ENCODE measurements around the gene PRKAG2.
"Not testable (repeated sequence)": the region's sequence is repeated elsewhere in the genome, so short reads cannot be mapped to it uniquely, and the experiment has no call there.

The PRKAG2 gene

DNA sequence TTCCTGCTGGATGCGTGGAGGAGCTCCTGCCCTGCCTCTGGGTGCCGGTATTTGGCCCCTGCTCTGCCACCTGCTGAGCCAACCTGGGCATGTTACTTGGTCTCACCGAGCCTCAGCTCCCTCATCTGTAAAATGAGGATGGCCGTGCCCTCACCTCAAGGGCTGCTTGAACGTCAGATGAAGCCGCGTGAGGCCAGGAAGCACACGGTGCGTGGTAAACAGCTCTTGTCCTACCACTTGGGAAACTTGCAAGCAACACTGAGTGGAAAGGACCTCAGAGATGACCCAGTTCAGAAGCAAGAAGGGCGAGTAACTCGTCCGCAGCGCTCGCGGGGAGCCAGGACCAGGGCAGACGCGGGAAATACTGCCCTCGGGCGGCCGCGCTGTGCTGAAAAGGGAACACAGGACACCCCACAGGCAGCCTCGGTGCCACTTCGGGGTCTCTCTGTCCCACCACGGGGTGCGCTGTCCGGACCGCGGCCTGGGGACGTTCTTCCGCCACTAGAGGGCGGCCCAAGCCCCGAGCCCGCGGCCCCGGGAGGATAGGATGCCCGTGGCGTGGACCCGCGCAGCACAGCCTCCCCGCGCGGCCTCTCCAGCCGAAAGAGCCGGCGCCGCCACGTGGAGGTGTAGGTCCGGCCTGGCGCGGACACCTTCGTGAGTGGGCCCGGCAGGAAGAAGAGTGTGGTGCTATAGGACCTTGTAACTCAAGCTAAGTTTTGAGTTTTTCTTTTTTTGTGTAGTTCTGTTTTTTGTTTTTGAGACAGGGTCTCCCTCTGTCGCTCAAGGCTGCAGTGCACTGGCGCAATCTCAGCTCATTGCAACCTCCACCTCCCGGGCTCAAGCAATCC, 94.1 kb downstream of the PRKAG2 start:
- DNase-seq: peak; percentile 79 to 87

DNA sequence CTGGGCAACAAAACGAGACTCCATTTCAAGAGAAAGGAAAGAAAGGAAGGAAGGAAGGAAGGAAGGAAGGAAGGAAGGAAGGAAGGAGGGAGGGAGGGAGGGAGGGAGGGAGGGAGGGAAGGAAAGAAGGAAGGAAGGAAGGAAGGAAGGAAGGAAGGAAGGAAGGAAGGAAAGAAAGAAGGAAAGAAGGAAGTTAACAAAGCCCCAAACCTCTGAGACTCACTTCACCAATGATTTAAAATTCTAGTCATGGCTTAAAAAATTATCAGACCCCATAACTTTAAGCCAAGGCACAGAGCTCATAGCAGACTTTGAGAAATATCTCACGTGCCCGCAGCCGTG, 94.7 kb downstream of the PRKAG2 start:
- not testable (repeated sequence) for DNase-seq

DNA sequence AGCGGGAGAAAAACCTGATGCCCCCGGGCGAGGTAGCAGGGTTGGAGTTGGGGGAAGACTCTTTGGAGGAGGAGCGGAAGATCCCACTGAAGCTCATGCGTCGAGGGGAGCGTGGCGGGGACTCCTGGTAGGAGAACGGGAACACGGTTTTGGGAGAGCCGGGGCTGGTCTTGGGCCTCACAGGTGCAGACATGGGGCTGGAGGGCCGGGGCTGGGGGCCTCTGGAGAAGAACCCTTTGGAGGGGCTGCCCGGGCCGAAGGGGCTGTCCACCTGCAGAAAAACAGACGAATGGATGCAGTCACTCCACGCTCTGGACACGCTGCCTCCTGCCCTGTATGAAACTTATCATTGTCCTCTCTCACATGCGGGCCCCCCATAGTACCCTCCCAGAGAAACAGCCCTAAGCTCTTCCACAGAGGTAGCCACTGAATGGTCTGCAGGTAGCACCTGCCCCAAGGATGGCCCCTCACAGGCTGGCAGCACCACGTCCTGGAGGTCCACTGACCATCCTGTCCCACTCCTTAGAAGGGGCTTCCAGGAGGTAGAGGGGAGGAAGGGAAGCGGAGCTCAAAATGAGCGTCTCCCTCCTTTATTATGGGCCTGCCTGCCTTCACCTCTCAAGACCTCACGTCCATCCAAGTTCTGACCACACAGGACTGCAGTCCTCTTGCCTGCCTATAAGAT, 95.6 kb downstream of the PRKAG2 start:
- no peak for DNase-seq

DNA sequence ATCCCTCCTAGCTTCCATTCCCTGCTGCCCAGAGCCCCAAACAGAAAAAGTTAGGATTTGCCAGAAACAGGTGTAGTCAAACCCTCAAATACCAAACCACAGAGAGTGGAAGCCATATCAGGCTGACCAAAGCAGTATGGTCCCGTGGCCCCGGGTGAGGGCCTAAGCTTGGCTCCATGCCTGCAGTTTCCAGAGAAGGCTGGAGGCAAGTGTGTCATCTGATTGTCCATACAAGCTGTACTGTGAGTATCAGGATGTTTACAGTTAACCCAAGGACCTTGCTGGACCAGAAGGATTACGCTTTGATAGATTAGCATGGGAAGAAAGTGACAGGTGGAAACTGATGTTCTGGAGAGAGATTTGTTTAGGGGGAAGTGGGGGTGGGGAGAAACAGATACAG, 96.3 kb downstream of the PRKAG2 start:
- no peak for DNase-seq

DNA sequence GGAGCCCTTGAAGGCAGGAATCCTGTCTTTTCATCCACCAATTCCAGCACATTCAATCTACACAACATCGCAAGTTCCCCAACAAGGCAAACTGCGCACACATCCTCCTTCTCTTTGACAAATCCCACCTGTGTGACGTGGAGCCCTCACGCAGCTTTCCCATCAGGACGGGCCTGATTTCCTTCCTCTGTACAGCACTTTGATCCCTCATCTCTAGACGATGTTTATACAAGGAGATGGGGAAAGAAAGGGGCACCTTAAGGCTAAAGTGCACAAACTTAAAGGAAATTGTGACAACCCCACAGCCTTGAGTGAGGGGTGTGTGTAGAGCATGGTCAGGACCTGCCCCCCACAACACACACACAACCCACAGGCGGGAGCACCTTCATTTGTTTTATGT, 97.2 kb downstream of the PRKAG2 start:
- no peak for DNase-seq

DNA sequence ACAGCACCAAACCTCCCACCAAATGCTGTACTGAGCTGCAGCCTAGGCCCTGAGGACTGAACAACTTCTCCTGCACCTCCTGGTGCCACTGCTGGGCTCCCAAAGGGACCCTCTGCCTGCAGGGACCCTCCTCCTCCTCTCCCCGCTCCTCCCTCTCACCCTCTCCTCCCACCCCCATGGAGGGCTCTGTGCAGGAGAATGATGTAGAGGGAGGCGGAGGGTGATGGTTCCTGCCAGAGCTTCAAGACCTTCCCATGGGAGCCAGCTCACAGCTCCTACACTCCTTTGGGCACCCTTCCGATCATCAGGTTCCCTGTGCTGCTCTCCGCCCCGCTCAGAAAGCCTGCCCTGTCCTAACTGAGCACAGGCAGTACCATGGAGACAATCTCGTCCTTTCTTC, 97.7 kb downstream of the PRKAG2 start:
- DNase-seq: no peak

DNA sequence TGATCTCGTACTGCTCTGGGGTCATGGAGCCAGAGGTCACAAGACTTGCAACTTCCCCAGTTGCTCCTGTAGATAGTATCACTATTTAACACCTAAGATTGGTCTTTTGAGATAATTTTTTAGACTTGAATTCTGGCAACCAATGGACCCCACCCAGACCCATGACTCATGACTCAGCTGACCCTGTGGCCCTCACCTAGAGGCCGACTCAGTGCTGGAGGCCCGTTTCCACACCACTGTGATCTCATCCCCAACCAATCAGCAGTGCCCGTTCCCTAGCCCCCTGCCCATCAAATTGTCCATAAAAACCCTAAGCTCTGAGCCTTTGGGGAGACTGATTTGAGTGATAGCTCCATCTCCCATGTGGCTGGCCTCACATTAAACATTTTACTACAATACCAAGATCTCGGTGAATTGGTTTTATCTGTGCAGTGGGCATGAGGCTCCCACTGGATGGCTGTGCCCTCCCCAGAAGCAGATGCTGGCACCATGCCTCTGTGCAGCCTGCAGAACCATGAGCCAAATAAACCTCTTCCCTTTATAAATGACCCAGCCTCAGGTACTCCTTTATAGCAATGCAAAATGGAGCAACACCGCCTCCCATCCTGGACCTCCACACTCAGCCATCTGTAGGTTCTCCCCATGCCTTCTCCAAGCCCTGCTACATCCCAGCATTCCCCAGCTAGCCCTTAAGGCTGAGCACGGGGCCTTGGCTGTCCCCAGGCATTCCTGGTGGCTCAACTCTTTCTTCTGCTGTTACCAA, 98.8 kb downstream of the PRKAG2 start:
- no peak for DNase-seq

DNA sequence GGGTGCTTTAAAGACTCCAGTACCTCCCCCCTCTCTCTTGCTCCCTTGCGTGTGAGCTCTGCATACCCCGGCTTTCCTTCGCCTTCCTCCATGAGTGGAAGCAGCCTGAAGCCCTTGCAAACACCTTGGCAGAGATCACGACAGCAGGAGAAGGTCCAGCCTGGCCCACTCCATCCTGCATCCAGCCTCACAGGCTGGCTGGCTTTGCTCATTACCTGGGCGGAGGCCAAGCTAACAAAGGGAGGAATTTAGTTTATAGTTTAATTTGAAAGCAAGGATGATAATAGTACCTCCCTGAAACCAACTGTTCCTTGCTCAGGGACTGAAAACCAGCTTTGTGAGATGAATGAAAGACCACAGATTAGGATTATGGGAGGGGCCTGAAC, 99.4 kb downstream of the PRKAG2 start:
- no peak for DNase-seq

DNA sequence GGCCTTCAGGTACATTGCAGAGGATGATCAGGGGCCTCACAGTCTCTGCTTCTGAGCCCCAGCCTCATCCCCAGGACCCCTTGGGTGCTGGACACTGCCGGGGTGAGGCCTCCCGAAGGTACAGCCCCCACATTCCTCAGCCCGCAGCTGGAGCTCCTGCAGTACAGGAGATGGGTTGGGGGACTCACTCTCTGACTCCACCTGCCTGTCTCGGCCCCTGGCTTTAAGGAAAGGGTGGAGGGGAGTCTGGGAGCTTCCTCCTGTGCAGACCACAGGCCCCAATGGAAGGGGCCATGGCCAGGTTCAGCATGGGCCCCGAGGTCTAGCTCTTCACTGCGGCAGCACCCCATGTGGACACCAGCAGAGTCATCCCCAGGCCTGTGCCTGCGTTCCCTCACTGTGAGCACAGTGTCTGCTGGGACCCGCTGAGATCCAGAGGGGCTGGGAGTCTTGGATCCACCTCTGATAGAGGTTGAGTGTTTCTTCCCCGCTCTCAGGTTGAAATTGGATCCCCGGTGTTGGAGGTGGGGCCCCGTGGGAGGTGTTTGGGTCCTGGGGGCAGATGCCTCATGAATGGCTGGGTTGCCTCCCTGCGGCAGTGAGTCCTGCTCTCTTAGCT, 99.9 kb downstream of the PRKAG2 start:
- DNase-seq: no peak

DNA sequence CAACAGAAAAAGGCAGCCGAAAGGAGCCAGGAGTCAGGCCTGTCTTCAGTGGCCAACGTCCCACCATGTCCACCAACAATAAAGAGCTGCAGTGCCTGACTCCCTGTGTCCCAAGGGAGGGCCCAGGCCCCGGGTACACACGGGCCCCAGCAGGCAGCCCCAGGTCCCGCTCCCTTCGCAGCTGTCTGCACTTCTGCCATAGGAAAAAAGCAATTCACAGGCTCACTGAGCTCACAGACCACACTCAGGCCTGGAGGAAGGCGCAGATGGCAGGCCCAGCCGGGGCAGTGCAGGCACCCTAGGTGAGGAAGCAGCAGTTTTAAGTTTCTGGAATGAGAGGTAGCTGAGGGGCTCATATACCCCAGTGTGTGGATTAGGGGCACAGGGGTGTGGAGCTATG, 100.5 kb downstream of the PRKAG2 start:
- no peak for DNase-seq

DNA sequence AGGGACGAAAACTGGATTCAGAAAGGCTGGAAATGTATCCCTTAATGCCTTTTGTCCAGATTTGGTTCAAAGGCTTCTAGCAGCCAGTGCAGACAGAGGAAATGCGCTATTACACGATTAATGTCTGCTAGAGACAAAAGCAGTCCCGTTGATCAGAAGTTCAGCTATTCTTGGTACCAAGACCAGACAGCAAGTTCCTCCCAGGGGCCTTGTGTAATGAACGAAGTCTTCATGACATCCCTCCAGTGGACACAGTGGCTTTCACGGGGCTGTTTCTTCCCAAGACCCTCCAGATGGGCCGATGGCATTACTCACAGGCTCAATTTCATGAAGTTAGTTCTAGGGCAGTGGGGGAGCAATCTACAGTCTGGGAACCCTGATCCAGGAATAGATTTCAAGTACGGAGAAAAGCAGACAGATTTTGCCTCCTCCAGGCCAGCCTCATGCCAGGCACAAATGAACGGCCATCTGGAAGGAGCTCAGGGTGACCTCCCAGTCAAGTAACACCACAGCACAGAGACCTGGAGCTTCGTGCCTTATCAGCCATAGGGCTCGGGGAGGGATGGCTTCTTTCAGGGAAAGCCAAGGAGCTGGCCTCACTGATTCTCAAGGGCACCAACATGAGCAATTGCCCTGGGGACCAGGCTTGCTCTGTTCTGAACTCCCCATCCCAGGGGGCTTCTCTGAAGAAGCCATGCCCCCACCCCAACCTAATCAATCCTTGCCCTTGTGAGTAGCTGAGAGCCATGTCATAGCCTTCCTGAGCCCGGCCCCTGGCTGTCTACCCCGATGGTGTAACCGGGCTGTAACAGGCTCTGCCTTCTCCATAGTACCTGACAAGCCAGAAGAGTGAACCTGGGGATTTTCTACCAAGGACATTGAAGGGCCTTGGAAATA, 101.1 kb downstream of the PRKAG2 start:
- no peak for DNase-seq

DNA sequence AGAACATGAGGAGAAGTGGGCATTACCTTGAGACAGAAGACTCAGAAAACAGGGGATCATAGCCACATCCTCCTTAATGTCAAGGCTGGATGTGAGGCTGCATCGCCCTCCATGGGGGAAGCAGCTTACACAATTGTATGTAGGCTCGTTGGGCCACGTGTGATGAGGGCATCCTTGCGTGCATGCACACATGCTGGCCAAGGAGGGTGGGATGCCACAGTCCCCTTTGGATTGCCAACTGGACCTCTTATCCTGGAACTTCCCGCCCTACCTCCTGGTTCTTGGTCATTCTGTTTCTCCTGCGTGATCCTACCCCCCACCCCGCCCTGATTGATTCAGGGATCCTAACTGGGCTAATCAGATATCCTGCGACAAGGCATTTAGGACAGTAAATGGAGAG, 102.0 kb downstream of the PRKAG2 start:
- DNase-seq: no peak

DNA sequence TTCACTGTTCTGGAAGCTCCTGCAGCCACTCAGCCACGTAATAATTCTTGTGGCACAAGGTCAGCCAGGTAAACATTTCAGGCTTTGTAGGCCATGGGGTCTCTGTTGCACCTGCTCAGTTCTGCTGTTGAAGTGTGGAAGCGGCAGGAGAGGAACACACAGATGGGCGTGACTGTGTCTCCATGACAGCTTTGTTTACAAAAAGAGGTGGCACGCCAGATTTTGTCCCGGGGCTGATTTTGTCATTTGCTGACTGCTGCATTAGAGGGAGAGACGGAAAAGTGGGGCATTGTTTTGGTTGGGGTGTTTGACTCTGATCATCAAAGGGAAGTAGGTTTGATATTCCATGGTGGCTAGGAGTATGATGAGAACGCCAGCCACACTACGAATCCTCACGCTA, 103.1 kb downstream of the PRKAG2 start:
- DNase-seq: no peak

DNA sequence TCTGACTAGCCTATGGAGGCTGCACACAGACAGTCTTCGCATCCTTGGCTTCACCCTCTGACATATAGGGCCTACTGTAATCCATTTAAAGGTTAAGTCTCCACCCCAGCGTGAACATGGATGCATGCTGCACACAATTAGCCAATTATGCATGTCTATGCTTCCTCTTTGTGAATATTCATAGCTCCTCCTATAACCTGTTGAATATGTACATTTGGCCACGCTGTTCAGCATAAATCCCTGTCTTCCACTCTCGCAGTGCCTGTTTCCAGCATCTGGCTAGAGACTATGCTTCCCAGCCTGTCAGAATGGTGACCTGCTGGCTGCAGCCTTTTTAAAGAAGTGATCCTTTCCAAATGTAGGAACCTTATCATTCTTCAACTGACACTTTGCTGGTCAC, 106.7 kb downstream of the PRKAG2 start:
- DNase-seq: no peak

DNA sequence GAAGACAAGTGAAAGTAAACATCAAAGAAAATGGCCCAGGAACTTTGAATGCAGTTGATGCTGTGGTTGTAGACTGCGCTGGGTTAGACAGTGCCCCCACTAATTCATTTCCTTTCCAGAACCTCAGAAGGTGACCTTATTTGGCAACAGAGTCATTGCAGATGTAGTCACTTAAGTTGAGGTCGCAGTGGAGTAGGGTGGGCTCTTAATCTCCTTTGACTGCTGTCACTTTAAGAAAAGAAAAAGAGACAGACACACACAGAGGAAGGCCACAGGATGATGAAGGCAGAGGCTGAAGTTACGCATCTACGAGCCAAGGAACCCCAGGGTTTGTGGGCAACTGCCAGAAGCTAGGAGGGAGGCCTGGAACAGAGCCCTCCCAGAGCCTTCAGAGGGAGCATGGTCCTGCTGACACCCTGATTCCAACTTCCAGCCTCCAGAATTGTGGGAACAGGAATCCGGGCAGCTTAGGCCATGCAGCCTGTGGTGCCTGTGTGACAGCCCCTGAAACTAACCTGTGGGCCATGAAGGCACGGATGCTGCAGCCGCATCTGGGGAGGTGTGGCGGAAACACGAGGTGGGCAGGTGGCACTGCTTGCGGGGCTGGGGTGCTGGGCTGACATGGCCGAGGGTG, 107.6 kb downstream of the PRKAG2 start:
- no peak for DNase-seq

DNA sequence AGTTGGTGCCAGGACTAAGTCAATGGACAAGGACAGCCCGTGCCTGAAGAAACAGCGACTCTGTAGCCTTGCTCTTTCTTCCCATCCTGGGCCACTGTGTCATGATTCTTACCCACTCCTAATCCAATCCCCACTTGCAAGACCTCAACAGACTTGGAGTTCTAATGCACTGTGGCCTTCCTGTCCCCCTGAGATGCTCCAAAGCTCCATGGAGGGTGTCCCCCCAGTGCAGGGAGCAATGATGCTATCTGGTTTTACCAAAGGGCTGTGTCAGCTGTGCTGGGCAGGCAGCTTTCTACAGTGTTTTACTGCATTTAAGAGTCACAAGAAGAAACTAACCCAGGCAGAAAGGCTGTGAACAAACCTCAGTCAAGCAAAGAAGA, 108.1 kb downstream of the PRKAG2 start:
- DNase-seq: no peak

DNA sequence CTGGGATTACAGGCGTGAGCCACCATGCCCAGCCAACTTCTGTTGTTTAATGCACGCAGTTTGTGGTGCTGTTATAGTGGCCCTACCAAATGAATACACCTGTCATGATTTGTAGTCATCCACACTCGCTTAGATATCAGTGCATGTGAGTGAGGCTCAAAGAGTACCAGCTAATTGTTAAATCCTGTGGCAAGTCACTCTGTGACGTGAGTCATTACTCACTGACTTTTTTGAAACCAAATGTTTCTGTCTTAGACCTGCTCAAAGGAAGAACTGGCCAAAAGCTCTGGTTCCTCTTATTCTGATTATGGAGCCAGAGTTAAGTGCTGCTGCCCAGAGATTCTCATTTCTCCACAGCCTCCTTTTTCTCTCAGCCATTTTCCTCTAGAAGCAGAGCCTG, 109.4 kb downstream of the PRKAG2 start:
- peak in 1 of 2 donors; percentile 32 for DNase-seq

DNA sequence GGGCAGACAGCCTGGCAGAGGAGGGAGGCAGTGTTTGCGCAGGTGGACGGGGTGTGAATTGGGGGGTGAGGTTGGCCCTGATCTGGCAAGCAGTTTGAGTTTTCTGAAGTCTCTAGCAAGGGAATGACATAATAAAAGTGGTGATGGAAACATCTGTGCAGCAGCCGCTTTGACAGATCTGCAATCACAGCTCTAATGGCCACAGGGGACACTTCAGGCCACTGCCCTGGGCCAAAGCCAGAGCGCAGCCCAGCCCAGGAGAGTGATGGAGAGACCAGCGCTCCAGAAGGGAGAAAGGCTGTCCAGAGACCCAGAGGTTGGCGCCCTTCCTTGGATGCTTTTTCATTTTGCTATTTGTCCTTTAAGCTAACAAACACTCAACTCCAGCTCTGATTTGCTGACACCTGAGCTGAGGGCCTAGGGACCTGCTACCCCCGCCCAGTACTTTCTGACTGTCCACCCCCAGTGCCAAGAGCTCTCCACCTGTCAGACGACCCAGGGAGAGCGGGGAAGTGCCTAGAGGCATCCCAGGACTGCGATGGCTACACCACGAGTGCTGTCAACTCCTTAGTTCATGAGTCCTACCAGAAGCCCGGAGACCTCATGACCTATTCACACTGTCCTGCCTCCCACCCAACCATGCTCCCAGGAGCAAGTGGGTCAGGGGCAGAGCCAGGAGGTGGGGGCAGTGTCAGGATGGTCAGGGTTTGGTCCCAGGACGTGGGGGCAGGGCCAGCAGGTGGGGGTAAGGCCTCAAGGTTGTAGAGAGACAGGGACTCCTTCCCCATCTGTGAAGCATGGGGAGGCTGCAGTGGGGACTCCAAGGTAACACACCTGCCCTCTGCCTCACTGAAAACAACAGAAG, 112.6 kb downstream of the PRKAG2 start:
- DNase-seq: no peak

DNA sequence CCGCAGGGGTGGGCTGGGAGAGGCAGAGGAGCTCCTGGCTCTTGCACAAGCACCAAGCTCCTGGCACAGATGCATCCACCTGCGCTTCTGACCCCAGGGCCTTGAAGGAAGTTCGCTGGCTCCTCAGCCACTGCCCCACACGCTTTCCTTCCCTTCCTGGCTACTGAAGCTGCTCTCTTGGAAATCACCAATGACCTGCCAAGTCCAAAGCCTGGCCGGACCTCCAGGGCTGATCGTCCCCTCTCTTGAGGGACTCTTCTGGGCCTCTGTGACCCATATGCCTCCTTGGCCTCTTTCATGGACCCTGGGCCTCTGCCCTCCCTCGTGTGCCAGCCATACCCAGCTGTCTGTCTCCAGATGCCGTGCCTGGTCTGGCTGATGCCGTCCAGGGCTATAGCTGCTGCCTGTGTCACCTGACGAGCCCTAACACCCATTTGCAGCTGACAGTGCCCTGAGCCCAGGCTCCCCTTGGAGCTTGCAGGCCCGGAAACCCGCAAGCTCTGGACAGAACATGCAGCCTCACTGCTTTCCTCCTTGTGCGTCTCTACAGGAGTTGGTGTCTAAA, 113.4 kb downstream of the PRKAG2 start:
- DNase-seq: no peak

DNA sequence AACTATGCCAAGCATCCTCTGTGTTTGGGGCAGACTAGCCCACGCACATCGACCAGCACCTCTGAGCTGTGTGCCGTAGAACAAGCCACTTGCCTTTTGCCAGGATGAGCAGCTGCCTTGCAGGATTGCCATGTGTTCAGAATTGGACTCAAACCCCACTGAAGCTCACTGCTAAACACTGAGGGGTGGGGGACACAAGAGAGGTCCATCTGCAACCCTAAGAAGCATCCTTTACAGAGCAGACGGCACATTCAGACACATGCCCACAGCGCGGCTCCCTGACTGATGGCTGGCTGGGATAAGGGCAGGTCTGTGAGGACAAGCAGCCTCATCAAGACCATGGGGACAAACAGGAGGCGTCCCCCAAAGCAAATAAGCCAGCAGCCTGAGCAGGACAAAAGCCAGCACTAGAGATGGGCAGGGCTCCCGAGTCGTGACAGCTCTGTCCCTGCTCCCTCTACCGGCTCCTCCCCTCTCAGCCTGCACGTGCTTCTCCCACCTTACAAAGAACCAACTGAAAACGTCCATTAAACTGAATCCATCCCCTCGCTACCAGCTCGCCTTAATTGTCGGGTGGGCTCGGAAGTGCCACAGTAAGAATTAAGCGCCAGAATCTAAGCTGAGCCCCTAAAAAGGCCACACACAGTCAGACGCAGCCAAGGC, 114.2 kb downstream of the PRKAG2 start:
- no peak for DNase-seq
